ENCODE data around the gene PTGFR.

DNA sequence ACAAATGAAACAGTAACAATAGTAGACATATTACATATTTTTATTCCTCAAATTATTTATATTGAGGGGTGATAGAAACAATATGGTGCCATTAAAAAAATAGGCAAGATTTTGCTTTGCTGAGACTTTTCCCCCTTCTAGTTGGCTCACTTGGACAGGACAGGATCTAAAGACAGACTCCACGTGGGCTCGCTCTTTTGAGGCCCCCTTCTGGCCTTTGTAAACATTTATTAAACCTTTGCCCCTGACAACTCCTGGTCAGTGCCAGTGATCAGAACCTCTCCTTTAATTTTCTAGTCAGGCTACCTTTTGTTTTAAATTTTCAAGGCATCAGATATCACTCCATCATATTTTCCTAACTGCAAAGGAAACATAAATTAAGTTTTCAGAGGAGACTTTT is 79.8 kb downstream of the PTGFR start:
- no peak for TF ChIP-seq CBX5 (IDR thresholded peaks at IDR 0.05; ENCODE audit: low read depth)
- TF ChIP-seq, protein P1, sequence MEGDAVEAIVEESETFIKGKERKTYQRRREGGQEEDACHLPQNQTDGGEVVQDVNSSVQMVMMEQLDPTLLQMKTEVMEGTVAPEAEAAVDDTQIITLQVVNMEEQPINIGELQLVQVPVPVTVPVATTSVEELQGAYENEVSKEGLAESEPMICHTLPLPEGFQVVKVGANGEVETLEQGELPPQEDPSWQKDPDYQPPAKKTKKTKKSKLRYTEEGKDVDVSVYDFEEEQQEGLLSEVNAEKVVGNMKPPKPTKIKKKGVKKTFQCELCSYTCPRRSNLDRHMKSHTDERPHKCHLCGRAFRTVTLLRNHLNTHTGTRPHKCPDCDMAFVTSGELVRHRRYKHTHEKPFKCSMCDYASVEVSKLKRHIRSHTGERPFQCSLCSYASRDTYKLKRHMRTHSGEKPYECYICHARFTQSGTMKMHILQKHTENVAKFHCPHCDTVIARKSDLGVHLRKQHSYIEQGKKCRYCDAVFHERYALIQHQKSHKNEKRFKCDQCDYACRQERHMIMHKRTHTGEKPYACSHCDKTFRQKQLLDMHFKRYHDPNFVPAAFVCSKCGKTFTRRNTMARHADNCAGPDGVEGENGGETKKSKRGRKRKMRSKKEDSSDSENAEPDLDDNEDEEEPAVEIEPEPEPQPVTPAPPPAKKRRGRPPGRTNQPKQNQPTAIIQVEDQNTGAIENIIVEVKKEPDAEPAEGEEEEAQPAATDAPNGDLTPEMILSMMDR (IDR thresholded peaks at IDR 0.05 in 2 of 3, conservative IDR thresholded peaks at IDR 0.05 in 1 of 3; ENCODE audit: control insufficient read depth in 2 of 3, extremely low read depth in 1 of 3, insufficient read depth in 1 of 3, low read depth in 3 of 3, low read length in 3 of 3), result no peak
- TF ChIP-seq NR2F1 (conservative IDR thresholded peaks at IDR 0.05), result no peak
- TF ChIP-seq BRCA1 (IDR thresholded peaks at IDR 0.05; ENCODE audit: low read depth, low read length), result no peak
- TF ChIP-seq EP300 (IDR thresholded peaks at IDR 0.05; ENCODE audit: borderline replicate concordance in 1 of 2, control insufficient read depth in 1 of 2, low read depth in 2 of 2, low read length in 2 of 2), result no peak
- TF ChIP-seq BCL3 (IDR thresholded peaks at IDR 0.05; ENCODE audit: borderline replicate concordance, insufficient read depth, low read depth, low read length, poor library complexity, severe bottlenecking), result no peak
- no peak for TF ChIP-seq CREB1 (IDR thresholded peaks at IDR 0.05; ENCODE audit: low read depth)
- TF ChIP-seq SPI1 (IDR thresholded peaks at IDR 0.05; ENCODE audit: borderline replicate concordance, insufficient read depth, low read depth, low read length), result no peak
- no peak for TF ChIP-seq BHLHE40 (IDR thresholded peaks at IDR 0.05; ENCODE audit: borderline replicate concordance in 1 of 2, low read depth in 2 of 2, low read length in 1 of 2)
- TF ChIP-seq NFYB (IDR thresholded peaks at IDR 0.05; ENCODE audit: insufficient read depth, low read depth, low read length), result no peak
- TF ChIP-seq RELB (IDR thresholded peaks at IDR 0.05; ENCODE audit: low read depth), result no peak
